ENCODE results near the gene ZMYM3.

ZMYM3 gene

DNA sequence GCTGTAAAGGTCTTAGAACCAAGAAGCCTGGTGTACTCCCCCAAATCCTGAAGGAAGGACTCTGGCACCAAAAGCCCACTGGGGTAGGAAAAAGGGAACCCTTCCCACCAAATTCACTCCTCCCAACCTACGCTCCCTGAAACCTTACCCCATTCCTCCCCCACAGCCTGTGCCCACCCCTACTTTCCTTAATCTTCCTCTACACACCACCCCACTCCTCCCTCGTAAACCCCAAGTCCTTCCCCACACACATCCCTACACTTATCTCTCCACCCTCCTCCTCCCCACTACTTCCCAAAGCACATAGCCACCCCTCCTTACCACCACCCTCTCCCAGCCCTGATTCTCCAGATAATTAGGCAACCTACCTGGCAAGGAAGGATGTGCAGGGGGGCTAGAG lies 1.7 kb downstream of the ZMYM3 start:
- DNase-seq, result no peak

DNA sequence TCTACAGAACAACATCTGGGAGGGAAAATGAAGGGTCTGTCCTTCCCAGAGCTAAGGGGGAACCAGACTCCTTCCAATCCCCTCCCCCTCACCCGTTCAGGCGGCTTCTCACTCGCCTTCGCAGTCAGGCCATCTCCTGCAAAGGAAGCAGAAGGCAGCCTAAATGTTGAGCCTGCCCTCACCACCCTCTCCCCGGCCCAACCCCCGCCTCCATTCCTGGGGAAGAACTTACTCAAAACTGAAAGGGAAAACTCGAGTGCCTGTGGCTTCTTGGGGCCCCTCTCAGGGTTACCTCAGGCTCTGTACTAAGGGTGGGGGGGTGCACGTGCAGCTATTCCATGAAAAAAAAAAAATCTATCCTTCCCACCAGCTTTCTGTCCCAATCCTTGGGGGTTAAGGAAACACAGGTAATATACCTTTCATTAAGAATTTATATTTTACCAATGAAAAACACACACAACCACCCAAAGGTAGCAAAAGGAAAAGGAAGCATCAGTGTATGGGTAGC lies 2.4 kb downstream of the ZMYM3 start:
- DNase-seq, result peak; percentile 60

DNA sequence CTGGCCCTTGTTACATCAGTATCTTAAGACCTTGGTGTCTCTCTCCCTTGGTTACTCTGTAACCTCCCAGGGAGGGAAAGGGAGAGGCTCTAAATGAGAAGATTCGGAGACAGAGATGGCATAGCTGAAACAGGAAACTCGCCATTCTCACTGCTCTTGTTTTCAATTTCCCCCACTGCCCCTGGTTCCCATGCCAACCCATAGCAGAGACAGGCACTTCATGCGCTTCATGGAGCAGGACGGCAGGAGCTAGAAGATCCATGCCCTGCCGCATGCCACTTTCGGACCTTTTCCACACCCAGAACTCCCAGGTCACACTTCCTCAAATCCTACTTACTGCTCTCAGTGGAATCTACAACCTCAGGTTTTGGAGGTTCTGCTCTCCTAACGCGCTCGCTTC lies 3.1 kb downstream of the ZMYM3 start:
- no peak for DNase-seq

DNA sequence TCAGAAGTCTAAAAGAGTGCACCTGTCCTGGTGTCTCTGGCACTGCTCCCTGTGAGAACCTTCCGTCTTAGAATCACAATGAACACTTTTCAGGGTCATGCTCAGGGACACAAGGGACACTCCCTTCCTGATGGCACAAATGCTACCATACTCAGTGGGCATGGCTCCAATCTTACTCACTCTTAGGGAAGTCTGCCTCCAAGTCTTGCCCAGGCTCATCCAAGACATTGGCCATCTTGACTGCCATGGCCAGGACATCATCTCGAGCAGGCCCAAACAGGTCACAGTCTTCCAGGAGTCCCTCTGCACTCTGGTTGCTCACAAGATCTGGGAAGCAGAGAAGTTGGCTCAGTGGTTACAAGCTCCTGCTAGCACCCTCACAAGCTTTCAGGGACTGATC lies 8.8 kb downstream of the ZMYM3 start:
- no peak for DNase-seq

DNA sequence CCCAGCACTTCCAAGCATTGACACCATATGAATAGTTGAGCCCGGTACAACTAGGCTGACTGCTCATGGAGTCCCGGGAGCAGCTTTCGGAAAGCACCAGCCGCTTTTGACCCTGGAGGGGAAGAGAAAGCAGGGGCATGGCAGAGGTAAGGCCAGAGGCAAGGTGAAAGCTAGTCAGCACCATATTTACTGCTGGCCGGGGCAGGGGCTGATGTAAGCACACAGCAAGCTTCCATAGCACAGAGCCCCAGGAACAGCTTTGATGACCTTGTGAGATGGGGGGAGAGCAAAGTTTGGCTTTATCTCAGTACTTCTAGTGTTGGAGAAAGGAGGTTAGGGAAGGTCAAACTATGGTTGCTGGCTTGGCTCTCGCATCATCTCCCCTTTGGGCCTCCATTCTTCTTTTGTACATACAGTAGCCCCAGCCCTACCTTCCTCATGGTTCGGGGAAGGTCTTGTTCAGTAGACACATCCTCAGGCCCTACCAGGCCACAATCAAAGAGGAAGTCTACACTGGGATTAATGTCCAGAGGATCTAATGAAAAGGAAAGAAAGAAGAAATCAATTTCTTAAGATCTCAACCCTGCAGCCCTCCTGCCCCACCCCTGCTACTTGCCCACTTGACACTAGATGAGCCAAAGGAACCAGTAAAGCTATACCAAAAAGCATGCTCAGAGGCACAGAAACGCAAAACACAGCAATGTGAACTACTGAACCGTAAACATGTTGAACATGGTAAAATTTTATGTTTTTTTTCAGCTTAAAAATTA lies 9.4 kb downstream of the ZMYM3 start:
- no peak for DNase-seq

DNA sequence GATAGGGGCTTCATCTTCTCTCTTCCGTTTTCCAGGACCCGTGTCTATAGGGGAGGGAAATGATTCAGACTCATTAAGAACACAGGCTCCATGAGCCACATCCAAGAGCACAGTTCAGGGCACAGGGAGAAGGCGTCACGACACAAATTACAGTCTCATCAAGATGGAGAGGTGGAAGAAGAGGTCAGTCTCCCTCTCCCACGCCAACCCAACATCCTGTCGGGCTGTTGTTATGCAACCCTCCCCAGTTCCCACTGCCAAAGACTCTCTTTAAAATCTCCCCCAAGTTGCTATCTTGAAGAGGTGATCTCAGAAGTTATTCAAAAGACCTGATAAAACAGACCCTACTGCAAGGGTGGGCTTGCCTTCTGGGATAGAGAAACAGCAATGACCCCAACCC lies 12.6 kb downstream of the ZMYM3 start:
- no peak for DNase-seq

DNA sequence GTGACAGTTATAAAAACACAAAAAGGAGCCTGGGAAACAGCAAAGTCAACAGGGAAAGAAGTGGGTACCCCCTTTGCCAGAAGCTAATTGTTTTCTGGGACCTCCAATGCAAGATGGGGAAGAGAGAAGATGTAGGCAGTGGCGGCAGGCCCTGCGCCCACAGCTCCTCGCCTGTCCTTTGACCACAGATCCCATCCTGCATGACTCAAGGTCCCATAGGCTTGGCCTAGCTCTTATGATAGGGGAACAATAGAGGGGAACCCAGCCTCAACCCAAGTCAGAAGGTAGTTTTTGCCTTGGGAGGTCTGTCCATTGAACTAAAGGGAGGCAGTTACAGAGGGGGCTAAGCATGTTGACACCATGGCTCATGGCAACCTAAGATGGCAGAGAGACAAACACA lies 14.2 kb downstream of the ZMYM3 start:
- DNase-seq, result no peak

DNA sequence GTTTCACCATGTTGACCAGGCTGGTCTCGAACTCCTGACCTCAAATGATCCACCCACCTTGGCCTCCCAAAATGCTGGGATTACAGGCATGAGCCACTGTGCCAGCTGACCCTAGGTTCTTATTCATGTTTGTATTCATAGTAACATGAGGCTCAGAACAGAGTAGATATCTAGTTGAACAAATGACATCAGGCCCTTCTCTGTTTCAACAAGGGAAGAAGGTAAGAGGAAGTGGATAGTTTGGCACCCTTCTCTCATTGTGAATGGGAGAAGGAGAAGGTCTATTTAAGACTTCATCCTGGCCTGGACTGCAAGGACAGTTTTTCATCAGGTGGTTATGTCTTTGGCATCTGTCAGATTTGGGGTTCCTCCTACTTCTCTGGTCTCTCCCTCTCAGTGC lies 17.1 kb downstream of the ZMYM3 start:
- DNase-seq, result no peak

DNA sequence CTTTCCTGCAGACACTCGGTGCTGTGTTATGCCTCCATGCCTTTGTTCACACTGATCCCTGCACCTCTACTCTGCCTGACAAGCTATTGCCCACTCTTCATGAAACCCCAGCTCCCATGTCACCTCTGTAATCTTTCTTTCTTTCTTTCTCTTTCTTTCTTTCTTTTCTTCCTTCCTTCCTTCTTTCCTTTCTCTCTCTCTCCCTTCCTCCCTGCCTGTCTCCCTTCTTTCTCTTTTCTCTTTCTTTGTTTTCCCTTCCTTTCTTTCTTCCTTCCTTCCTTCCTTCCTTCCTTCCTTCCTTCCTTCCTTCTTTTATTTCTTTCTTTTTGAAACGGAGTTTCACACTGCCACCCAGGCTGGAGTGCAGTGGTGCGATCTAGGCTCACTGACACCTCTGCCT lies 18.5 kb downstream of the ZMYM3 start:
- no peak for DNase-seq

DNA sequence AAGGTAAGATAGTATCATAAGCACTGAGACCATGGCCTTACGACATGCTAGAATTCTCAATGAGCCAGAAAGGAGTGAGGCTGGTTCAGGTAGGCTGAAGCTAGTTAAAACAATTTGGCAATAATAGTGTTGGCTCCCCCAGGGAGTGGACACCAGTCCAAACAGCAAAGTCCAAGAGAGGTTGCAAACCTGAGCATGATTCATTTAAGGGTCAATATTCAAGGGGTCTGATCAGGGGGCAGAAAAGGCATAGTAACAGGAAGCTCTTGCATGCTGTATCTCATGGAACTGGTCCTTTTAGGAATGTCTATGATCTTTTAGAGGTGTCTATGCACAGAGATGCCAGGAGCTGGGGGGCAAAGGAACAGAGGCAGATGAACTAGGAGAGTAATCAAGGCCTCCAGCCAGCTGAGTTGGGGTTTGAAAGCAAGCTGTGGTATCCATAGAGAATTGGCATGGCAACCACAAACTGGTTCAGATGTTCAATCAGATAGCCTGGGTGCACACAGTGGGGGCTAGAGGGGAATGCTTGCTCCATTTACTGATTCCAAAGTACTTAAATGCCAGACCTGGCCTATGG lies 25.8 kb downstream of the ZMYM3 start:
- no peak for DNase-seq

DNA sequence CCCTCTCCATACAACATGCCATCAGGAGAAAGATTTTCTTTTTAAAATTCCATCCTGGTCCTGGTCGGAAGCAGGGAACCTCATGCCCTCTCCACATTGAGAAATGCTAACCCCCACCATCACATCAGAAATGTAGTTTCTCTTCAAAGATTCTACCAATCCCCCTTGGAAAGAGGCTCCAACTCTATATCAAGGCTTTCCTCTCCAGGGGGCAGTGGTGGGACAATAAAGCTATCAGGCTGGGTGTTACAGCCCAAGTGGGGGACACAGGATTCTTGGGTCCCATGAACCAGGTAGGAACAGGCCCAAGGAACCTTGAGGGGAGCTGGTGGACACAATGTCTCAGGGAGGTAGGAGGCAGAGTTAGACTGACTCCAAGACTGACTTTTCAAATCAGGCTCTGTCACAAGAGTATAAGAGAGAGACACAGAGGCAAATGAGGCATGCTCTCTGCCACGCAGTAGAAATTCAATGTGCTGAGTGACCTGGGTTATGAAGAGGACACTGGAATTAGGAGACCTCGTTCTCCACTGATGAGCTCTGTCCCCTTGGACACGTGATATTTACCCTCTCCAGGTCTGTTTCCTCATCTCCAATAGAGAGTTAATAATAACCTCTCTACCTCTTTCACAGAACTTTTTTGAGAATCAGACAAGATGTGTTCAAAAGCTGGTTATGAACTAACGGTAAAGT lies 26.4 kb downstream of the ZMYM3 start:
- no peak for DNase-seq

DNA sequence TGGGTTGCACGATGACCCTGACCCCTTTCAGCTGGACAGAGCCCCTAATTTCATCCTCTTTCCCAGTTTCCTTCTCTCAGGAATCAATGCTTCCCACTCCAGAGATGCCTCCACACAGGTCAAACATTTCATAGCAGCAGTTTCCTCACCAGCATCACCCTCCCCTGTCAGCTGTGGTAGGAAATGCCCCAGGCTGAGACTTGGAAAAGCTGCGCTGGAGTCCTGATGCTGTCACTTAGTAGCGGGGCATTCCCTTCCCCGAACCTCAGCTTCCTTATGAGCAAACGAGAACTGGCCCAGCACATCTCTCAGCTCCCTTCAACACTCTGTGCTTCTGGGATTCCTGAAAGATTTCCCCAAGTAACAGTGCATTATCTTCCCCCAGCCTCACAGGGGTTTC lies 28.3 kb downstream of the ZMYM3 start:
- DNase-seq, result no peak

DNA sequence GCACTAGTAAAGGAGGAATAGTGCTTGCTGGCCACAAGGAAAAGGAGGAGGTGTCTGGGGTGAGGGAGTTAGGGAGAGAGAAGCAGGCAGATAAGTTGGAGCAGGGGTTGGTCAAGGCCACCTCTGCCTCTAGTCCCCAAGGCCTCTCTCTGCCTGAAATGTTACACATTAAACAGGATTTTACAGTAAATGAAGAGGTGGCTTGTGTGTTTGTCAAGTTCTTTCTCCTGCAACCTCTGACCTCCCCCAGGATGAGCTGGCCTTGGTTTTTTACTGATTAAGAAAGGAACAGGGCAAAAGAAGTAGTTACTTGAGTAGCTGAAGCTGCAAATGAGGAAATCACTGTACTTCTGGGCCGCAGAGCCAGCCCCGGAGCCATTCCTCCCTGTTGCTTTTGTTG lies 28.9 kb downstream of the ZMYM3 start:
- DNase-seq, result no peak

DNA sequence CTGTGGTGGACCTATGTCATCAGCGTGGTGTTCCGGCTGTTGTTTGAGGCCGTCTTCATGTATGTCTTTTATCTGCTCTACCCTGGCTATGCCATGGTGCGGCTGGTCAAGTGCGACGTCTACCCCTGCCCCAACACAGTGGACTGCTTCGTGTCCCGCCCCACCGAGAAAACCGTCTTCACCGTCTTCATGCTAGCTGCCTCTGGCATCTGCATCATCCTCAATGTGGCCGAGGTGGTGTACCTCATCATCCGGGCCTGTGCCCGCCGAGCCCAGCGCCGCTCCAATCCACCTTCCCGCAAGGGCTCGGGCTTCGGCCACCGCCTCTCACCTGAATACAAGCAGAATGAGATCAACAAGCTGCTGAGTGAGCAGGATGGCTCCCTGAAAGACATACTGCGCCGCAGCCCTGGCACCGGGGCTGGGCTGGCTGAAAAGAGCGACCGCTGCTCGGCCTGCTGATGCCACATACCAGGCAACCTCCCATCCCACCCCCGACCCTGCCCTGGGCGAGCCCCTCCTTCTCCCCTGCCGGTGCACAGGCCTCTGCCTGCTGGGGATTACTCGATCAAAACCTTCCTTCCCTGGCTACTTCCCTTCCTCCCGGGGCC lies 29.7 kb downstream of the ZMYM3 start:
- DNase-seq, result no peak

DNA sequence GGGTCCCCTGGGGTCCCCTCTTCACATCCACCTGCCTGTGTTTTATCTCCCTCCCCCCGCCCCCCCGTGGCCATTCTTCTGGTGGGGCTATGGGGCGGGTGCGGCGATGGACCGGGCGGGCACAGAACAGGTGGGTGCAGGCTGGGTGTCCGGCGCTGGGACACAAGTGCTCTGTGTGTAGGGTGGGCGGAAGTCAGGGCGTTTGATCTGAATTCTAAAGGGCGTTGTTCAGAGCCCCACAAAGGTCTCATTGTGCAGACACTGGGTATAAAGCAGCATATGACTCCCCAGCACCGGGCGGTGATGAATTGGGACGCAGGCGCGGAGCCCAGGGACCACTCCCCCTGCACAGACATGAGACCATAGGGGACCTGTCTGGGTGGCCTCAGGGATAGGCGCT lies 31.0 kb downstream of the ZMYM3 start, which contains the start of gene GJB1:
GJB1 (plus strand) TSS at position 296 of the 400 bp plus-strand sequence. CDS start 484 bp downstream, outside the sequence.
- DNase-seq, result no peak

DNA sequence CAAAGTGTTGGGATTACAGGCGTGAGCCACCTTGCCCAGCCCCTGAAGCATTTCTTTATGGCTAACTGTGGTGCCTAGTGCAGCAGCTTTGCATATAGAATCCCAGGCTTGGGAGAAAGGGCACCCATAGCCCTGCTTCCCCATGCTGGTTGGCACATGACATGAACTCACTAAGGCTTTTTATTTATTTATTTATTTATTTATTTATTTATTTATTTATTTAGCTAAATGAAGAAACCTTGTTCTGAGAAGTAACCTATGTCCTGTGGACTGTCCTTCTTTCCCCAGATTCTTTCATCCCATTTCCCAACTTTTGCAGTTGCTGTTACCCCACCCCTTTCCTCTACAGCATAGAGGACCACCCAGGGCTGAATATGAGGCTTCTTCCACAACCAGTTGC lies 32.8 kb downstream of the ZMYM3 start:
- DNase-seq, result no peak

DNA sequence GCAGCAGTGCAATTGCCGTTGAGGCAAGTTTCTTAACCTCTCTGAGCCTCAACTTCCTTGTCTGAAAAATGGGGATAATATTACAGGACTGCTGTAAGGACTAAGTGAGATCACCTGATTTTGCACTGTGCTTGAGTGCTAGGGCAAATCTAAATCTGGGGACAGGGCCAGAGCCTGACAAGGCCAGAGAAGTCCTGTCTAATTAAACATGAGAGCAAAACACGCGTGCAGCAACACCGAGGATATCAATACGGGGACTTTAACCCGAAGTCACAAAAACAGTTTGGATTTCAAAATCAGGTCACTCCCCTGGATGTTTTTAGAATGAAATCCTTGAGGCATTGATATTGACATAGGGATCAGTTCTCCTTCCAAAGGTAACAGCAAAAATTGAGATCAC lies 36.6 kb downstream of the ZMYM3 start:
- DNase-seq, result no peak

DNA sequence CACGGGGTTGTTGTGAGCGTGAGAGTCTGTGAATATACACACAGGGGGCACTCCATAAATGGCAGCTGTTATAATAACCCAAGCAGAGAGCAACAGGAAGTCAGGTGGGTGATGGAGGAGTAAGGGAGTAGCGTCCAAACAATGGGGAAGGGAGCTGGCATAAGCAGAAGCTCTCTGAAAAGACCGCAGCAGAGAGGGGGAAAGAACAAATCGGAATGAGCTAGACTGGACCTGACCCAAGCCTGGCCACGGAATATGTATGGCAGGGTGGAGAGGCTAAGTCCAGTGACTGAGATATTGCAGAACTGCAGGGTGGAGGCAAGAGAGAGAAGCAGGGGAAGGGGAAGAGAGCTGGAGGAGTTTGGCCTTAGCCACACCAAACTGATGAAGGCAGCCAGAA lies 37.5 kb downstream of the ZMYM3 start:
- DNase-seq, result no peak

DNA sequence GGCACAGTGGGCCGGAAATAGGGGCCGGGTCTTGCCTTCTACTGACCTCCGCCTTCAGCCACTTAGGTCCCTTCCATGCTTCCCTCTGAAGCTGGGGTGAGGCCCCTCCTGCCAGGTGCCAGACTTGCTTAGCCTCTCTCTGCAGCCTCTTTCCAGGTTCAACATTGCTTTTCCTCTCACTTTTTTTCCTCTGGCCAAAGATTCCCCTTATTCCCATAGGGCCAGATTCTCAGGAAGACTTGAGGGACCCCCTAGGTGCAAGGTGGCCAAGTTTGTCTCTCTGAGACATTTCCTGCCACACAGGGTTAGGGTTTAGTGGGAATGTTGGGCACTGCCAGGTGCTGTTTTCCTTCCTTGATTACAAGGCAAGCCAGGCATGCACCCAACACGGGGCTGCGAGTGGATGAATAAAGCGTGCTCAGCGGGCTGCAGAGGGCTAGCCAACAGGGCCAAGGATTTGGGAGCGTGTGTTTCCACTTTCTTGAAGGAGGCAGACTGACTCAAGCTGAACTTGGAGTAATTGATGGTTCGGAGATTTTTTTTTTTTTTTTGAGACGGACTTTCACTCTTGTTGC lies 38.5 kb downstream of the ZMYM3 start:
- no peak for DNase-seq

DNA sequence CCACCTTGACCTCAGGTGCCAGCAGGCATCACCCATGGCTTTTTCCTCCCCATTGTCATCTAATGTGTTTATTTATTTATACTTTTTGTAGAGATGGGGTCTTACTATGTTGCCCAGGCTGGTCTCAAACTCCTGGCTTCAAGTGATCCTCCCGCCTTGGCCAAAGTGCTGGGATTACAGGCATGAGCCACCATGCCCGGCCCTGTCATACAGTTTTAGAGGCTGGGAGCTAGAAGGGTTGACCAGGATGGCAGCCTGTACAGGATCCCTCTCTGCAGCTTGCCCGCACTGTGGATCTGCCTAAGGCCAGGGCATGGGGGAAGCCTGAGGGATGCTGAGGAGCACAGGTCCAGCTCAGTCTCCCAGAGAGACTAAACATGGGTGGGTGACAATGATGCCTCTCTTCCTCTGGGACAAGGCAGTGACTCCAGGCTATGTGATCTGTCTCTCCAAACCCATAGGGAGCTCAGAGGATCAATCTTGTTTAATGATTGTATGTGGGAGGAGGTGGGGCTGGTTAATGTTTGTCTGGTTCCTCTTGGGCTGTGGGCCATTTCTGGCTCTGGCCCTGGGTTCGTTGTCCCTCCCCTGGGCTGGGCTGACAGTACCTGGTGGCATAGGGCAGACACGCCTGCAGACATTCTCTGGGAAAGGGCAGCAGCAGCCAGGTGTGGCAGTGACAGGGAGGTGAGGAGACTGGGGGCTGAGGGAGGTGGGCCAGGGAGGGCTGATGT lies 39.2 kb downstream of the ZMYM3 start:
- no peak for DNase-seq

DNA sequence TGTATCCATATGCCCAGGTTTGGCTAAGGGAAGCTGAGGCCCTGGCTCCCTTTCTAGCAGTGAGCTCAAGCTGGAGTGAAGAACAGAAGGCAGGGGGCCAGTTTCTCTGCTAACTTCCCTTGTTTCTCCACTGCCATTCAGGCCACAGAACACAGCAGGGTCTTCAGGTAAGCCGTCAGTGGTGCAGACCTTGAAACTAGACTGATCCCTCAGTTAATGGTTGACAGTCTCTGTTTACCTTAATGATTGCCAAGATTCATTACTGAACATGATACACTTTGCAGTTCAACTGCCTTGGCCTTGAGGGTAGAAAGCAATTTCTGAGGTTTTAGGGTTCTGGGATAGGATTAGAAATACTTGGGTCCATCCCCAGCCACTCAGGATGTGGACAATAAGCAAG lies 39.8 kb downstream of the ZMYM3 start:
- DNase-seq, result no peak

DNA sequence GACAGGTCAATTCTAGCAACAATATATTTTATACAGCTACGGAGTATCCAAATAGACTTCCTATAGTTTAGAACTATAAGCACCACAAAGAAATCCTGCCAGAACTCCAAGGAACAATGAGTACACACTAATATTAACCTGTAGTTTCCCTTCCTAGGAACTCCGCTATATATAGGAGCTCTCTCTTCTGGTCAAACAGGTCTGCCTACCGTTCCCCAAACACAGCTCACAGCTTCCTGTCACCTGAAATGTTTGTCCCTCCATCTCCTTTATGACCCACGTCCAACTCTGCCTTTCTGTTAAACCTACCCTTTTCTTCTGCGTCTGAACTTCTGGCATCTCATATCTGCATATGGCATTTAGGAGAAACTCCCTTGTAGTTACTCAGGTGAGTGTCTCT lies 41.4 kb downstream of the ZMYM3 start:
- DNase-seq, result no peak

DNA sequence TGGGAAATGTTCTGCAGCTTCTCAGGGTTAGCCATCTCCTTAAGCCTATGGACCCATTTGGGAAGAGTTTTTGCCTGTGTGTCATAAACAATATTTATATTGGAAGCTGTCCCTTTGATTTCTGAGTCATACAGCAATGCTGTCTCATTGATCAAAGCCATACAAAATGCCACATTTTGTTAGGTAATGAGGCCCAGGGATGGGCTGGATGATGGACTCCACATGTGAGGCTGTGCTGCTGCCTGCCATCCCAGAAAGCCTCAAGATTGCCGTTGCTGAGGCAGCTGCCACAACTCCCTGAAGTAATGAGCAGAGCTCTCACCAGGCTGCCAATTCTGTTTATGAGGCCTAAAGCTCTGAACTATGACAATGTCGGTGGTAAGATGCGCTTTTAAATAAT lies 43.1 kb downstream of the ZMYM3 start:
- DNase-seq, result no peak

All from stimulated activated CD4-positive, alpha-beta T cell treated with anti-CD3 and anti-CD28 coated beads, Interleukin-15, amount 100 ng/mL, for 24 hours (primary cell).